Measurements from ENCODE around the gene RUNX1. TPM values are rescaled to one million over a fixed set of nuclear protein-coding genes. Genes with fewer than 3 reads are reported as not detected.
"Not testable (repeated sequence)": the region's sequence is repeated elsewhere in the genome, so short reads cannot be mapped to it uniquely, and the experiment has no call there.

RUNX1 gene
- total RNA-seq, 2 experiments from 2014 or later, result 36.5 to 37.2 TPM

GRCh38 chr21:35006771-35007170 lies 42.3 kb downstream of the RUNX1 start:
- CTCF ChIA-PET, result no interaction called here
- POLR2A ChIA-PET, result no interaction called here

DNA sequence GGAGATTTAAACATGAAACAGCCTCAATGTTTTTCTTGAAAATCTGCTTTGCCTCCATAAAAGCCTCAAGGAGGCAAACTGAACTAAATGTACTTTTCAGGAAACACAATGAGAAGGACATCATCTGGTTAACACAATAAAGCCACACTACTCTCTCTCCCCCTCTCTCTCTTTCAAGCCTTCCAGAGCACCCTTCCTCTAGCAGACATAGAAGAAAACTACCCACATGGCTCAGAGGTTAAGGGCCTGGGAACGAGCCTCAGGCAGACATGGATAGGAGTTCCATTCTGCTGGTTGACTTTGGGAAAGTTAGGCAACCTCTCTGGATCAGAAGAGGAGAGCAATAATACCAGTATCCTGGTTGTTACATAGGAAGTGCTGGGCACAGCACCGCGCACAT lies 42.9 kb downstream of the RUNX1 start:
- POLR2A ChIA-PET, result no interaction called here

DNA sequence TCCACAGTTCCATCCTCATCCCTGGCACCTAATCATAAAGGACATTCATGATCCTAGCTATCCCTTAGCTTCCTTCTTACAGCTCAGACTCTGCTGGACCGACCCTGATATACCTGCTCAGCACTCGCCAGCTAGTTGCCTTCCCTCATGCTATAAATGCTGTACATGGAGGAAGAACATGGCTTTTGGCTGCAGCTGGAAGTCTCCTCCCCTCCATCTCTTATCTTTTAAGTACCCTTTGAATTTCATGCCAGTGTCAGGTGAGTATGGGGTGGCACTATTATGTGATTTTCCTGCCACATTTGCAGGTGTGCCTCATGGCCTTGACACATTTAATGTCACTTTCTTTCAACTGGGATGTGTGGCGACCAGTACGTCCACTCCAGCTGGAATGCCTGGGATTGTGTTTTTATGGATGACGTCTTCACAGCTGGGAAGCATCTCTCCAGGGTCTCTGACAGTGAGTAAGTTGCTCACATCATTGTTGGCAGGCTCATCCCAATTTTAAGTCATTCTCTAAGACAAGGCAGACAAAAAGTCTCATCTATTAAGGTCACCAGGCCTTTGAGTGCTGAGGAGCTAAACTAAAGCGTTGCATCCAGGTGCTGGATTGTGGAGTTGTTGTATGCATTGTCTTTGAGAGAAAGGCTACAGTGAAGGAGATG lies 43.4 kb downstream of the RUNX1 start:
- POLR2A ChIA-PET, result no interaction called here
- CTCF ChIA-PET, result no interaction called here

More for the DNA sequence above, 42.9 kb downstream of the RUNX1 start:
- CTCF ChIA-PET, result no interaction called here

GRCh38 chr21:35005077-35005476 lies 44.0 kb downstream of the RUNX1 start:
- POLR2A ChIA-PET, result interaction anchor here (0.6 kb wide), 1 partner anchor 396 kb away, joined by 3 read pairs; no protein-coding TSS in a partner anchor

DNA sequence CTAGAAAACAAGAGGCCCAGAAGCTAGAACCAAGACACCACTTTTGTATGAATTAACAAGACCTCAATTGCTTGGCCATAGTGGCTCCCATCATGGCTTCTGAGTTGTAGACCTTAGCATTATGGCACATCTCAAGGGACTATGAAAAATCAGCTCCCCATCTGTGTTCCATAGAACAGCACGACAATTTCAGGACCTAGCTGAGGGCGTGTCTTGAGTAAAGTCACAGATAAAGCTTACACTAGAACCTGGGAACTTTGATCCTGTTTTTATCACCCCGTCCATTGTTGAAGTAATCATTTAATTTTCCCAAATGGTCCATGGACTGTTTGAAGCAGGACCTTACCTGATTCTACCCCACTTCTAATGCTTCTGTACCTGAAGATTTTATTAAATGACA lies 44.8 kb downstream of the RUNX1 start:
- POLR2A ChIA-PET, result interaction anchor here (0.6 kb wide), 1 partner anchor 44 kb away, joined by 3 read pairs; no protein-coding TSS in a partner anchor
- CTCF ChIA-PET, result interaction anchor here (0.8 to 1.1 kb wide), 3 partner anchors 14 to 18 kb away, joined by 3 to 6 read pairs (median 3); no protein-coding TSS in a partner anchor

More at GRCh38 chr21:35005077-35005476, 44.0 kb downstream of the RUNX1 start:
- CTCF ChIA-PET, result interaction anchor here (0.8 kb wide), 1 partner anchor 15 kb away, joined by 3 read pairs; no protein-coding TSS in a partner anchor

GRCh38 chr21:35002879-35003722 lies 46.0 kb downstream of the RUNX1 start:
- POLR2A ChIA-PET, result interaction anchor here (1.0 kb wide), 1 partner anchor 67 kb away, joined by 3 read pairs; no protein-coding TSS in a partner anchor
- CTCF ChIA-PET, result interaction anchor here (1.0 to 1.1 kb wide), 2 partner anchors 17 to 18 kb away, joined by 3 to 6 read pairs; no protein-coding TSS in a partner anchor

GRCh38 chr21:34999397-34999941 lies 49.6 kb downstream of the RUNX1 start:
- POLR2A ChIA-PET, result no interaction called here
- CTCF ChIA-PET, result interaction anchor here (1.3 kb wide), 2 partner anchors 12 to 27 kb away, joined by 3 read pairs; no protein-coding TSS in a partner anchor

DNA sequence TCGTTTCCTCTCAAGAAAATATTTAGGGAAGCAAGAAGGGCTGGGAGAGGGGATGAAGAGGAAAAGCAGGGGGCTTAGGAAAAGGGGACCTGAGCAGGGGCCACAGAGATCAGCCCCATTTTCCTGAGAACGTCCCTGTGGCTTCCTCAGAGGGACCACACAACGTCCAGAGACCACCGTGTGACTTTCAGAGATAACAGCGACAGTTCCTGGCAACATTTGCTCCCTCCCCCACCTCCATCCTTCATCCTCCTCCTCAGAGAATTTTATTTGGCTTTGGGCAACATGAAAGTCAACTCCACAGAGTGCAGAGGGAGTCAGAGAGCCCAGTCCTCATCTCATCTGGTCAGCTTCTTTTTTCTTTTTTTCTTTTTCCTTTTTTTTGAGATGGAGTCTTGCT lies 50.9 kb downstream of the RUNX1 start:
- CTCF ChIA-PET, result interaction anchor here (0.7 kb wide), 2 partner anchors 8 to 37 kb away, joined by 3 to 4 read pairs; no protein-coding TSS in a partner anchor
- POLR2A ChIA-PET, result interaction anchor here (1.2 kb wide), 1 partner anchor 24 kb away, joined by 5 read pairs; no protein-coding TSS in a partner anchor

- CTCF ChIA-PET, result interaction anchor here (0.7 kb wide), 1 partner anchor 29 kb away, joined by 3 read pairs; no protein-coding TSS in a partner anchor
These were observed 51.8 kb downstream of the RUNX1 start for GRCh38 chr21:34997294-34997693.

GRCh38 chr21:34996304-34997101 lies 52.6 kb downstream of the RUNX1 start:
- CTCF ChIA-PET, result no interaction called here
- POLR2A ChIA-PET, result interaction anchor here (1.2 to 1.4 kb wide), 2 partner anchors 25 to 51 kb away, joined by 5 read pairs; no protein-coding TSS in a partner anchor

More at GRCh38 chr21:34997294-34997693, 51.8 kb downstream of the RUNX1 start:
- POLR2A ChIA-PET, result interaction anchor here (1.2 kb wide), 1 partner anchor 24 kb away, joined by 5 read pairs; no protein-coding TSS in a partner anchor

- ChIA-PET POLR2A (interaction anchor here (1.4 kb wide), 1 partner anchor 51 kb away, joined by 5 read pairs; no protein-coding TSS in a partner anchor), CTCF (no interaction called here)
These were observed 53.2 kb downstream of the RUNX1 start for GRCh38 chr21:34995979-34996303.

DNA sequence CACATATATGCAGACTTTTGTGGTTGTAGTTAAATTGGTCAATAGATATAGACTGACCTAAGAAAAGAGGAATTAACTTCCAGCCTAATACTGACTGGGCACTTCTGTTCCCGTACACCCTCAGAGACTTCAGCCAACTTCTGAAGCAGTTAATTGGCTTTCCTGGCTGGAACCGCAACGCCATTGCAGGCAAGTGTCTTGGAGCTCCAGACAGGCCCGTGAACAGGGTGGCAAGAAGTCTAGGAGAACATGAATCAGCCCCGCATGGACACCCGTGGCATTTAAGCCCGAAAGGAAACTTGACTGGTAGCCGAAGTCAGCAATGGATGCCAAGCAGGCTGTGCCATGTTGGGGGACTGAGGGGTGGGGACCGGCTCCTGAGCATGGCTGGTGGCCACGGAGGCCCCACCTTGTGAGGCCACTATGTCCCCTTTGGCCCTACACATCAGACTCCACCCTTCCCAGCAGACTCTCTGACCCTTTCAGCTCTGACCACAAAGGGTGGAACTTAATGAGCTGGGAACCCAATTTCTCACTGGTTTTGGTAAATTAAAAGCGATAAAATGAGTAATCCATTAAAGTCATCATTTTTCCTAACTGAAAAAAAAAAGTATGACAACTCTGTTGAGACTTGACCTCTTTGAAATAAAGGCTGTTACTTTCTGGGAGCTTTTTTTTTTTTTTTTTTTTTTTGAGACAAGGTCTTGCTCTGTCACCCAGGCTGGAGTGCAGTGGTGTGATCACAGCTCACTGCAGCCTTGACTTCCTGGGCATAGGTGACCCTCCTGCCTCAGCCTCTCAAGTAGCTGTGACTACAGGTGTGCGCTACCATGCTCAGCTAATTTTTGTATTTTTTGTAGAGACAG lies 54.1 kb downstream of the RUNX1 start:
- ChIA-PET CTCF (no interaction called here), POLR2A (interaction anchor here (0.6 to 1.4 kb wide), 3 partner anchors 12 to 328 kb away, joined by 3 to 7 read pairs (median 5); no protein-coding TSS in a partner anchor)

GRCh38 chr21:34993521-34993921 lies 55.6 kb downstream of the RUNX1 start:
- POLR2A ChIA-PET, CTCF ChIA-PET: not testable (repeated sequence)

DNA sequence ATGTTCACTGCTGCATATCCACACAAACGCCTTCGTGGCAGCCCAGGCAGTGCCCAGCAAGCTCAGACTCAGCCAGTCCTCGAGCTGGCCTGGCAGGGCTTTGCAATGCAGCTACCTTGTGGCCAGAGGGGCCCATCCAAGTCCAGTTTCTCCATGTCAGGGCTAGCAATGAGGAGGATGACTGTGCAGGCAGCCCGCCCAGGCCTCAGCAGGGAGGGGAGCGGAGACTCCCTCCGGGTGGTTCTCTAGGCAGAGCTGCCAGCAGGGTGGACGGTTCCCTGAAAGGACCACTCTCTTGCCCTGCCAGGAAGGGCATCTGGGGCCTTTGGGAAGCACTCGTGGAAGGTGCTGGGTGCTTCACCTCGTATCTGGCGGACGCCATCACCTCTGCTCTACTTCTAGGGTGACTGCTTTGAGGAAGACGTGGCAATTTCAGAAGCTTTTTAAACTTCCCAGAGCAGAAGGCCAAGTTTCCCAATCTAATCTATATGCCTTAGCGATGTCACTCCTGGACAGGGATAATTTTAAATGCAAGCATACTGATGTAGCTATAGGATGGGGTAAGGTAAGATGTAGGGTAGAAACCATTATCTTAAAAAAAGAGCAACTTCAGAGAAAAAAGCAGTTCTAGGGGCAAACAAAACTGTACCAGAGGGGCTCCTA lies 56.2 kb downstream of the RUNX1 start:
- CTCF ChIA-PET, result no interaction called here
- POLR2A ChIA-PET, result no interaction called here

GRCh38 chr21:34992180-34992579 lies 56.9 kb downstream of the RUNX1 start:
- CTCF ChIA-PET, result no interaction called here
- POLR2A ChIA-PET, result no interaction called here

DNA sequence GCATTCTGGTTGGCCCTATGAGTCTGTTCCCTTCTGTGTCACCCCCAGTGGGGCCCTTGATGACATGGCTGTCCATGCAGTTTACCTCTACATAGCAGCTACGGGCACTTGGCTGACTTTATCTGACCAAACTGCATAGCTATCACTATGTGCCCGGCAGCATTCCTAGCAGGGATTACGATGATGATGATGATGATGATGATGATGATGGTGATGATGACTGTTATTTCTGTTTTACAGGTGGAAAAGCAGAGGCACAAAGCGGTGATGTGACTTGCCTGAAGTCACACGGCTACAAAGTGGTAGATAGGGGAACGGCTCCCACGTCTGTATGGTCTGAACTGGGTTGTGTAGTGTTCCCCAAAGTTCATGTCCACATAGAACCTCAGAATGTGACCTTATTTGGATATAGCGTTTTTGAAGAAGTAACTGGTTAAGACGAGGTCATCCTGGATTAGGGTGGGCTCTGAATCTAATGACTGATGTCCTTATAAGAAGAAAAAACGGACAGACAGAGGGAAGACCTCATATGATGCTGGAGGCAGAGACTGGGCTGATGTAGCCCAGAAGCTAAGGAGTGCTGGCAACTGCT lies 57.6 kb downstream of the RUNX1 start:
- POLR2A ChIA-PET, result no interaction called here
- CTCF ChIA-PET, result no interaction called here

DNA sequence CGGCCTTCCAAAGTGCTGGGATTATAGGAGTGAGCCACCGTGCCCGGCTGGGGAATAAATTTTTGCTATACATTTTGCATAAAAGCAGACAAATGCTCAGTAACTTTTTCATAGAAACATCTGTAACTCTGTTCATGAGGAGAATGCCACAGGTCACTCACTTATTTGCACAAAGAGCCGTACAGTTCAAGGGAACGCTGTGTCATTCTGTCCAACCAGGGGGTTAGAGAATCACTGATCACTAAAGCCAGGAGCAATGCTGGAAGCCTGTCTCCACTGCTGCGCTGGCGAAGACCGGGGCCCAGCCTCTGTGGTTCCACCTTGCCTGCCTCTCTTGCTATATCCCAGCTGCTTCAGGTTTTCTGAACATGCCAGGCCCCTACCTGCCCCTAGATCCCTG lies 58.3 kb downstream of the RUNX1 start:
- CTCF ChIA-PET, result interaction anchor here (0.9 to 5.4 kb wide), 7 partner anchors 8 to 58 kb away, joined by 3 to 33 read pairs (median 5); no protein-coding TSS in a partner anchor
- POLR2A ChIA-PET, result interaction anchor here (1.0 to 4.6 kb wide), 5 partner anchors 22 to 102 kb away, joined by 3 to 40 read pairs (median 6); no protein-coding TSS in a partner anchor
